HG03571 (cell line): Measurements from ENCODE around the gene ALDH4A1.
"Not testable (repeated sequence)": the region's sequence is repeated elsewhere in the genome, so short reads cannot be mapped to it uniquely, and the experiment has no call there.

Experiments
- ATAC-seq: cut with Tn5 transposase; IDR thresholded peaks from one replicate; pipeline ENCODE4 v1.9.1; 2021; ENCODE audit not compliant: unreplicated experiment

ALDH4A1 gene

DNA sequence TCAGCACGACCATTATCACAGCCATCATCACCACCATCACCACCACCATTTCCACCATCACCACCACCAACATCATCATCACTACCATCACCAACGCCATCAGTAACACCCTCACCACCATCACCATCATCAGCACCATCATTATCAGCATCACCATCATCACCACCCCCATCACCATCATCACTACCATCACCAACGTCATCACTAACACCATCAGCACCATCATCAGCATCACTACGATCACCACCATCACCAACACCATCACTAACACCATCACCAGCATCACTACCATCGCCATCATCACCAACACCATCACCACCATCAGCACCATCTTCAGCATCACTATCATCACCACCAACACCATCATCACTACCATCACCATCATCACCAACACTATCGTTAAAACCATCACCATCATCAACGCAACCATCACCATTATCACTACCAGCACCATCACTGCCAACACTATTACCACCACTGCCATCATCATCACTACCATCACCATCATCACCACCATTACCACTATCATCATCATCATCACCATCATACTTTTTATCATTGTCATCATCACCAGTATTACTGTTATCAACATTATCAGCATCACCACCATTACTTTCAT is 44.2 kb downstream of the ALDH4A1 start:
- ATAC-seq, result no peak

DNA sequence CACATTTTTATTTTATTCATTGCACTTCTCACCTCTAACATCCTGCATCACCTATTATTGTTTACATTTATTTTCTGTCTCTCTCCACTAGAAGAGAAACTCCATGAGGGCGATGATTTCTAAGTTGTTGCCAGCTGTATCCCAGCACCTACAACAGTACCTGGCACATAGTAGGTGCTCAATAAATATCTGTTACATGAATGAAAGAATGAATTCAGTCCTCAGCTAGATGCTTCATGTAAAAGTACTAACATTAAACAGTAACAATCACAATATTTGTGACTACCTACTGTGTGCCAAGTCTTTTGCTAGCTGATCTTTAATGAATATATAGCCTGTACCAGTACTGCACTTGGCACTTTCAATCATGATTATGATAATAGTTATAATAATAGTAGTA is 45.9 kb downstream of the ALDH4A1 start:
- ATAC-seq, result no peak

DNA sequence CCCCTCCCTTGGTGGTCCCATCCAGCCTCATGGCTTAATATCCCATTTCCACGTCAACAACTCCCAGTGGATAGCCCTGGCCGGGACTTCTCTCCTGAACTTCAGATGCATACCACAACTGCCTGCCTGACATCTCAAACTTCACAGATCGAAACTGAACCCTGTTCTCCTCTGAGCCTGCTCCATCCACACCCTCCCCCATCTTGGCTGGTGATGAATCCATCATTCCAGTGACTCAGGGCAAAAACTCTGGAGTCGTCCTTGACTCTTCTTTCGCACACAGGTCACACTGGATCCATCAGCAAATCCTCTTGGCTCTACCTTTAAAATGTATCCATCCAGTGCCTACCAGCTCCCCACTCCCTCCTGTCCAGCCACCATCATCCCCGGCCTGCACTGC is 46.8 kb downstream of the ALDH4A1 start:
- no peak for ATAC-seq

DNA sequence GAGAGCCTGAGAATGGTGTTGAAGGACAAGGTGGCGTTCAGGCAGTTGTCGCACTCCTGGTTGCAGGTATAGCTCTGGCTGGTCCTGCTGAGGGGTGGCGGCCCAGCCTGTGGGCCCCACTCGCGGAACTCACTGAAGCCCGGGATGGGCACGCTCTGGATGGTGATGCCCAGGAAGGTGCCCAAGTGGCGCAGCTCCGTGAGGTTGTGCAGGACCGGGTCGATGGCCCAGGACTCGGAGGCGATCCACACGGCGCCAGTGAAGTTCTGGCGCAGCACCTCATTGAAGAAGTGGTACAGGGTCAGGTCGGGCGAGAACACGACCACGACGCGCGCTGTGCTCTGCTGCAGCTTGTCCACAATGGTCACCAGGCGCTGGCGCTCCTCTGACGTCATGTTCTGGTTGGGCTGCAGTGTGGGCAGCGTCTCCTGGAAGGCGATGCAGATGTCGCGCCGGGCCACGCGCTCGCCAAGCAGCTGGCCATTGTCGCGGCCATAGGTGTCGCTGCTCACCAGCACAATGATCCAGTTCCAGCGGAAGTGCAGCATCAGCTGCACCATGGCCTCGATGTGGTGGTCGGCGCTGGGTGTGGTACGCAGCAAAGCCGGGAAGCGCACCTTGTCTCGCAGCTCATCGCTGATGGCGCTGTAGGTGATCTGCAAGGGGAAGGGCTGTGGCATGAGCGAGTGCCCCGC is 47.9 kb downstream of the ALDH4A1 start:
- no peak for ATAC-seq

DNA sequence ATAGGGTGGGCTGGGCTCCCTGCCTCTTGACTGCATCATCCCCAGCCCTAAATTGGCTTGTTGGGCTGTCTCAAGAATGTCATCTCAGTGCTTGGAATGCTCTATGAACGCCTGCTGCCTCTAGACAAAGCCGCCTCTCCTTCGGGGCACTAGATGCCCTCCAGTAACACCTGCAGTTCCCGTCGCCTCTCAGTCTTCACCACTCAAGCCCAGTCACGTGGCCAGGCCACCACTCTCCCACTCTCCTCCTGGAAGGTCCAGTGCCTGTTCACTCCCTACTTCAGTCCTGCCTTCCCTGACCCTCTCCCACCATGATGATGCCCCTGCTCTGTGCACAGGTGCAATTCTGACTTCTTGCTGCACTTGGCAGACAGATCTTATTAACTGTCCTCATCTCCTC is 49.9 kb downstream of the ALDH4A1 start:
- no peak for ATAC-seq

DNA sequence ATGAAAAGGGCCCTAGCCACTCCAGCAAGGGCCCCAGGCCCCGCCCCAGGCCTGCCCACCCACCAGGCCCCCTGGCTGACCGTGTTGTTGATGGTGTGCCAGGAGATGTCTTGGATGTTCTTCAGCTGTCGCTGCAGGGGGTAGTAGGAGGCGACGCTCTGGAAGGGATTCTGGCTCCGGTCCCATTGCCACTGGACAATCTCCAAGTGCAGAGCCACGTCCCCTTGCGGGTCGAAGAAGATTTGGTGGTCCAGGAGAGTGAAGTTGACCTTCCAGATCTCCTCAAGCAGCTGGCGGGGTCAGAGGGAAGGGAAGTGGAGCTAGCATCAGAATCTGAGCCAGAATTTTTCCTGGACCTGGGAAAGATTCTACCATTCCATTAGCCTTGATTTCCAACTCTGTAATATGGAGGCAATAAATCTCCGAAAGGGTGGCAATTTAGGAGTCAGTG is 53.1 kb downstream of the ALDH4A1 start:
- no peak for ATAC-seq

DNA sequence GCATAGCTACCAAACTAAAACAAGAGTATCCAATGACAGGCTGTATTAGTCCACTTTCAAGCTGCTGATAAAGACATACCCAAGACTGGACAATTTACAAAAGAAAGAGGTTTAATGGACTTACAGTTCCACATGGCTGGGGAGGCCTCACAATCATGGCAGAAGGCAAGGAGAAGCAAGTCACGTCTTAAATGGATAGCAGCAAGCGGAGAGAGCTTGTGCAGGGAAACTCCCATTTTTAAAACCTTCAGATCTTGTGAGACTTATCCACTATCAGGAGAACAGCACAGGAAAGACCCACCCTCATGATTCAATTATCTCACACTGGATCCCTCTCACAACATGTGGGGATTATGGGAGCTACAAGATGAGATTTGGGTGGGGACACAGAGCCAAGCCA is 54.6 kb downstream of the ALDH4A1 start:
- ATAC-seq, result not testable (repeated sequence)

DNA sequence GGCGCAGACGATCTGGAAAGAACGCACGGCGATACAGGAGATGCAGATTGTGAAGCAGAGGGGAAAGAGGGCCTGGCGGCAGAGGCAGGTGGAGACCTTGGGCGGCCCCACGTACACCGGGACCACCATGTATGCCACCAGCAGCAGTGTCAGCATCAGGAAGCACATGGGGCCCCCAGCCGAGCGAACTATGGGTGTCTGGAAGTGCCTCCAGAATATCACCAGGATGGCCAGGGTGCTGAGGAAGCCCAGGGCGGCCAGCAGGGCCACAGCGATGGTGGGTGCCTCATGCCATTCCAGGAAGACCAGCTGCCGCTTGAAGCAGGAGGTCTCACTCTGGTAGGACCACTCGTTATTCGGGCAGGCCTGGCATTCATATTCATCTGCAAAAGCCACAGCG is 62.2 kb downstream of the ALDH4A1 start:
- ATAC-seq, result no peak

DNA sequence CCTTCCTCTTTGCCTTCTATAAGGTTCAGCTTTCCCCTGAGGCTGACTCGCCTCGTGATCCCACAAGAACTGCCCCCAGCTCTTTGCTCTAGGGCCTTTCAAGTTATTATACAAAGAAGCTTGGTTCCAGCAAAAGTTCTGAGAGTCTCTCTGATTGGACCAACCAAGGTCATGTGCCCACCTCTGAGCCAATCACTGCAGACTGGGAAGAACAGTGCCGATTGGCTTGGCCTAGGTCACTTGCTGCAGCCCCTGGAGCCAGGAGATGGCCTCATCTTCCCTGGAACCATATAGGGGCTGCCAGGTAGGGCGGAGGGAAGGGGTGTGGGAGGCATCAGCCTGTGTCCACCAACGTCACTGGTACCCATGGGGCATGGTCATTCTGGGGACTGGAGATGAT is 65.7 kb downstream of the ALDH4A1 start:
- ATAC-seq, result no peak

DNA sequence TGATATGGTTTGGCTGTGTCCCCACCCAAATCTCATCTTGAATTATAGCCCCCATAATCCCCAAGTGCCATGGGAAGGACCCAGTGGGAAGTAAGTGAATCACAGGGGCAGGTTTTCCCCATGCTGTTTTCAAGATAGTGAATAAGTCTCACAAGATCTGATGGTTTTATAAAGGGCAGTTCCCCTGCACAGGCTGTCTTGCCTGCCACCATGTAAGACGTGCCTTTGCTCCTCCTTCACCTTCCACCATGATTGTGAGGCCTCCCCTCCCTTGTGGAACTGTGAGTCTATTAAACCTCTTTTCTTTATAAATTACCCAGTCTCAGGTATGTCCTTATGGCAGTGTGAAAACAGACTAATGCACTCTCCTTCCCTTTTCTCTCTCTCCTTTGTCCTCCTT is 70.0 kb downstream of the ALDH4A1 start:
- not testable (repeated sequence) for ATAC-seq

DNA sequence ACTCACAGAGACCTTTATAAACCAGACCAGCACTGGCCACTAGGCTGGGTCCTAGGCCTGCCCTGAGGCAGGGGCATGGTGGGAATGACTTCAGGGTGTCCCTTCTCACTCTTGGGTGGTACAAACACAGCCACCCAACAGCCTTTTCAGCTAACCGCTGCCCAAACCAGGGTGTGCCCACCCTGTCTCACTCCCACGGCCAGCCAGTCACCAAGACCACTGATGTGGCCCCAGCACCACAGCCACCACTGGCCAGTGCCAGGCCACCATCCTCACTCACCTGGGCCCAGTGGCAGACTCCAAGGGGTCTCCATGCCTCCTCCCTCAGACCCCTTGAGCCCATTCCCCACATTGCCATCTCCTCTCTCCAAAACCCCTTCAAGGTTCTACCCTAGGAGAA is 70.7 kb downstream of the ALDH4A1 start:
- ATAC-seq, result no peak

DNA sequence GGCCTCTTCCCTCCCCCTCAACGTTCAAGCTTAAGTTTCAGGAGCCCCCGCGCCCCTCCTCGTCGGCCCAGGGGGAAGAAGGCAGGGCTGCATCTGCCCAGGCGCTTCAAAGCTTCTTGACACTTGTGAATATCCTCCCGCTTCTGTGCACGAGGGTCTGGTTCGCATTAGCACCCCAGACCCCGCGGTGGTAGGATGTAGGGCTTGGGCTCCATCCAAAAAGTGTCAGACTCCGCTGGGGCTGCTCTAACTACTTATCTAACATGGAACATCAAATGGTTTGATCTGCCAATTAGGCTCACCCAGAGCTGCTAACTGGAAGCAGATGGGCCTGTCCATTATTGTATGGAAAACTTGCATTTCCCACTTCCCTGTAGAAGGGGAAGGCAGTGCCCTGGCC is 71.8 kb downstream of the ALDH4A1 start:
- ATAC-seq, result no peak

DNA sequence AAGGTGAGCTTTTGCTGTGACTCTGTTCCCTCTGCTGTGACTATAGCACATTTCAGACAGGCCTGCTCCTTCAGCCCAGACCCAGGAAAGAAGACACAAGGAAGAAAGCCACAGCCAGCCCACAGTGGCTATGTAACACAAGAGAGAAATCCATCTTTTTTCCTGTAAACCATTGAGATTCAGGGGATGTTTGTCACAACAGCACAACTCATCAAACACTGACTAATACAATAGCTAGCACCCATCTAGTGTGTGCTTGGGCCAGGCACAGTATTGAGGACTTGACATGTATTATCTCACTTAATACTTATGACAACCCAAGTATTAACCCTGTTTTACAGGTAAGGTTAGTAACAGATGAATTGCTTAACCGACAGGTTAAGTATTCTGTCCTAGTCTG is 72.7 kb downstream of the ALDH4A1 start:
- no peak for ATAC-seq

DNA sequence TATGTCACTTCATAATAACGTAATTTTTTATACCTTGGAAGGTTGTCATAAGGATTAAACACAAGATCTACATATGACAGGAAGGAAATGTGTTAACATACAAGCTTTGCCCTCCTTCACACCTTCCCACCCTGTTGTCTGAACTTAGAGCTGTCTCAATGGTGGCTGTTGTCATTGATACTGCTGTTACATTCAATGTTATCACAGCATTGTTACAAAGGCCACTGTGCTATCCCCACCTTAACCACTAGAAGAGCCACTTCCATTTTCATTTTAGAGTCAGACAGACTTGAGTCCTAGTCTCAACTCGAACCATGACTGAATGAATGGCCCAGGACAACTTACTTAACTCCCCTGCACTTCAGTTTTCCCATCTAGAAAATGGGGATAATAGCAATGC is 74.1 kb downstream of the ALDH4A1 start:
- no peak for ATAC-seq

DNA sequence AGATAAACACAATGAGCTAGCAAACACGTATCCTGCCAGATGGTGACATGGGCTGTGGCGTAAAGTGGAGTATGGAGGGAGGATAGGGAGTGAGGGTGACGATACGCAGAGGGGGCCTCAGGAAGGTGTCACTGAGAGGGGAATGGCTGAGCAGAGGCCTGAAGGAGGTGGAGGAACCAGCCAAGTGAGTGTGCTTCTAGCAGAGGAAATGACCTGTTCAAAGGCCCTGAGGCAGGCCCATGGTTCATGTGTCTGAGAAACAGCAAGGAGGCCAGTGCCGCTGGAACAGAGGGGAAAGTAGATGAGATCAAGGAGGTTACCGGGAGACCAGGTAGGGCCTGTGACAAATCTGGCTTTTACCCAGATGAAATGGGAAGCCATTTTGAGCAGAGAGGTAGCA is 78.9 kb downstream of the ALDH4A1 start:
- no peak for ATAC-seq
